Duodenal mucosa (tissue), 2 donors: ENCODE results near the gene SLC2A3.
"Not testable (repeated sequence)": the region's sequence is repeated elsewhere in the genome, so short reads cannot be mapped to it uniquely, and the experiment has no call there.

ENCODE experiments used
- H3K27ac ChIP-seq: one replicate; pipeline ENCODE4 v1.7.0; 2013; ENCODE audit warnings: low read depth, low read length
- H3K27me3 ChIP-seq, 2 donors: one replicate each; pipeline ENCODE4 v1.7.0; 2013; ENCODE audit warnings: low read length in 2 of 2, control low read depth in 1 of 2; ENCODE audit not compliant: insufficient read depth in 2 of 2, control insufficient read depth in 1 of 2
- H3K36me3 ChIP-seq, 2 donors: one replicate each; pipeline ENCODE4 v1.7.0; 2013; ENCODE audit warnings: low read length in 2 of 2, control low read depth in 1 of 2; ENCODE audit not compliant: insufficient read depth in 2 of 2, control insufficient read depth in 1 of 2
- H3K4me1 ChIP-seq, 2 donors: one replicate each; pipeline ENCODE4 v1.7.0; 2013; ENCODE audit warnings: low read length in 2 of 2, control low read depth in 1 of 2; ENCODE audit not compliant: insufficient read depth in 2 of 2, control insufficient read depth in 1 of 2
- H3K4me3 ChIP-seq, 2 donors: one replicate each; pipeline ENCODE4 v1.7.0; 2013; ENCODE audit warnings: low read length in 2 of 2, low read depth in 1 of 2
- H3K9ac ChIP-seq, 2 donors: one replicate each; pipeline ENCODE4 v1.7.0; 2013; ENCODE audit warnings: low read length in 2 of 2, low read depth in 1 of 2
- H3K9me3 ChIP-seq, 2 donors: one replicate each; pipeline ENCODE4 v1.7.0; 2013; ENCODE audit warnings: low read length in 2 of 2, control low read depth in 1 of 2; ENCODE audit not compliant: control insufficient read depth in 1 of 2

The SLC2A3 gene

GRCh38 chr12:7933255-7933726, 2.7 kb downstream of the SLC2A3 start:
- peaks cover 4 to 10% of the 10 kb centered on the region in 2 donors for H3K36me3 ChIP-seq
- peak overlapping the region in 1 of 2 donors; percentile 34 for H3K4me3 ChIP-seq
- H3K9ac ChIP-seq, result peak overlapping the region in 1 of 2 donors; percentile 92
- peaks cover 0 to 8% of the 10 kb centered on the region in 2 donors for H3K4me1 ChIP-seq
- no peaks in the 10 kb centered on the region for H3K9me3 ChIP-seq
- no peaks in the 10 kb centered on the region for H3K27me3 ChIP-seq
- no peak overlapping the region for H3K27ac ChIP-seq

- not testable (repeated sequence) for H3K27ac ChIP-seq, H3K4me1 ChIP-seq, H3K9me3 ChIP-seq, H3K9ac ChIP-seq, H3K27me3 ChIP-seq, H3K4me3 ChIP-seq
- peaks cover 4 to 12% of the 10 kb centered on the region in 2 donors for H3K36me3 ChIP-seq
These were observed 3.3 kb downstream of the SLC2A3 start for GRCh38 chr12:7932599-7933240.

GRCh38 chr12:7929083-7929792, 6.7 kb downstream of the SLC2A3 start:
- Histone ChIP-seq H3K9ac (no peak overlapping the region), H3K4me1 (peaks cover 0 to 8% of the 10 kb centered on the region in 2 donors), H3K27ac (no peak overlapping the region), H3K36me3 (peaks cover 4 to 27% of the 10 kb centered on the region in 2 donors), H3K4me3 (no peak overlapping the region), H3K9me3 (no peaks in the 10 kb centered on the region), H3K27me3 (no peaks in the 10 kb centered on the region)

GRCh38 chr12:7927470-7927869, 8.5 kb downstream of the SLC2A3 start:
- peaks cover 4 to 37% of the 10 kb centered on the region in 2 donors for H3K36me3 ChIP-seq
- no peaks in the 10 kb centered on the region for H3K9me3 ChIP-seq
- H3K27me3 ChIP-seq, result no peaks in the 10 kb centered on the region
- H3K9ac ChIP-seq, result no peak overlapping the region
- no peaks in the 10 kb centered on the region for H3K4me1 ChIP-seq
- H3K4me3 ChIP-seq, result no peak overlapping the region
- no peak overlapping the region for H3K27ac ChIP-seq

GRCh38 chr12:7926068-7926666, 9.8 kb downstream of the SLC2A3 start:
- H3K9me3 ChIP-seq, H3K4me3 ChIP-seq, H3K27me3 ChIP-seq, H3K9ac ChIP-seq, H3K4me1 ChIP-seq, H3K27ac ChIP-seq: not testable (repeated sequence)
- H3K36me3 ChIP-seq, result peaks cover 4 to 40% of the 10 kb centered on the region in 2 donors

- peaks cover 0 to 33% of the 10 kb centered on the region in 2 donors for H3K36me3 ChIP-seq
These were observed 12.4 kb downstream of the SLC2A3 start for GRCh38 chr12:7923241-7924236.

GRCh38 chr12:7921181-7921580, 14.8 kb downstream of the SLC2A3 start:
- not testable (repeated sequence) for H3K4me3 ChIP-seq, H3K9me3 ChIP-seq, H3K27me3 ChIP-seq, H3K27ac ChIP-seq, H3K9ac ChIP-seq, H3K4me1 ChIP-seq
- H3K36me3 ChIP-seq, result peaks cover 0 to 24% of the 10 kb centered on the region in 2 donors

More at GRCh38 chr12:7923241-7924236, 12.4 kb downstream of the SLC2A3 start:
- no peaks in the 10 kb centered on the region for H3K4me1 ChIP-seq
- no peak overlapping the region for H3K27ac ChIP-seq
- H3K27me3 ChIP-seq, result no peaks in the 10 kb centered on the region
- no peak overlapping the region for H3K4me3 ChIP-seq
- H3K9me3 ChIP-seq, result no peaks in the 10 kb centered on the region
- no peak overlapping the region for H3K9ac ChIP-seq

GRCh38 chr12:7918268-7918590, 17.8 kb downstream of the SLC2A3 start:
- peaks cover 0 to 13% of the 10 kb centered on the region in 2 donors for H3K36me3 ChIP-seq
- not testable (repeated sequence) for H3K4me1 ChIP-seq, H3K9me3 ChIP-seq, H3K27ac ChIP-seq, H3K27me3 ChIP-seq, H3K4me3 ChIP-seq, H3K9ac ChIP-seq

GRCh38 chr12:7917392-7918267, 18.4 kb downstream of the SLC2A3 start:
- no peak overlapping the region for H3K4me3 ChIP-seq
- no peaks in the 10 kb centered on the region for H3K27me3 ChIP-seq
- H3K9ac ChIP-seq, result no peak overlapping the region
- H3K27ac ChIP-seq, result no peak overlapping the region
- H3K4me1 ChIP-seq, result no peaks in the 10 kb centered on the region
- no peaks in the 10 kb centered on the region for H3K9me3 ChIP-seq
- peaks cover 0 to 7% of the 10 kb centered on the region in 2 donors for H3K36me3 ChIP-seq
